HEK293T (cell line): ENCODE results near the gene CFAP92.

ENCODE experiments used
- ELF4 ChIP-seq: fragments of 450-650 bp; IDR thresholded peaks from 2 replicates; pipeline ENCODE4 v1.6.1; 2017; ENCODE audit warnings: antibody characterized with exemption
- L3MBTL2 ChIP-seq: fragments of 450-650 bp; conservative IDR thresholded peaks from 2 replicates; pipeline ENCODE4 v1.6.1; 2016; ENCODE audit warnings: mild to moderate bottlenecking
- SP1 ChIP-seq: fragments of 450-650 bp; IDR thresholded peaks from 2 replicates; pipeline ENCODE4 v1.6.1; 2017
- SUZ12 ChIP-seq: fragments of 450-650 bp; IDR thresholded peaks from 2 replicates; pipeline ENCODE4 v1.6.1; 2016; ENCODE audit warnings: mild to moderate bottlenecking
- ZNF384 ChIP-seq: fragments of 450-650 bp; IDR thresholded peaks from 2 replicates; pipeline ENCODE4 v1.6.1; 2016
- TF ChIP-seq, protein P1 (sequence below): fragments of 450-650 bp; IDR thresholded peaks from 2 replicates; pipeline ENCODE4 v1.6.1; 2016

DNA sequence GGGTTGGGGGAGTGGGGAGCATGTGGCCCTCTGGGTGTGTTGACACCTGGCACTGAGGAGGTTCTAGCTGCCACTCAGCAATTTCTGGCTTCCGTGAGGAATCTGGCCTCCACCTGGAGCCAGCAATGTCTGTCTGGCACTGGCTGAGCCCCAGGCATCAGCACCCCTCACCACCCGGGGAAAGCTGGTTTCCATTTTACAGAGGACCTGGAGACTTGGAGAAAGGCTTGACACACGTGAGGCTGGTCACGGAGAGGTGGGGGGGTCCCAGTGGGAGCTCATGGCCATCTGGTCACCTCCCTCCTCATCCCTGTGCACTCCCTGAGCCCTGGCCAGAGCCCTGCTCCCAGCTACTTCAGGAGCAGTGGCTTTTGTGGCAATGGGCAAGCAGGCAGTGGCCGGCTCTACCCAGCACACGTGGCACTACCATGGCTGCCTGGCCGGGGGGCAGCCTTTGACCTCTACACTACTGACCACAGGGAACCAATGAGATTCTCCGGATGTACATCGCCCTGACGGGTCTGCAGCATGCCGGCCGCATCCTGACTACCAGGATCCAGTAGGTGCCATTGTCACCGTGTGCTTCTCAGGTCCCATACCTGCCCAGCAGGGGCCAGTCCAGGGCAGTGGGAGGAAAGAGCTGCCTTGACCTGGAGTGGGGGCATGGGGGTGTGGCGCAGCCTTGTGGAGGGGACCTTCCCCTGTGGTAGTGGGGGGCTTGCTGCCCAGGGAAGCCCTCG is 86.0 kb downstream of the CFAP92 start:
- TF ChIP-seq, protein P1, sequence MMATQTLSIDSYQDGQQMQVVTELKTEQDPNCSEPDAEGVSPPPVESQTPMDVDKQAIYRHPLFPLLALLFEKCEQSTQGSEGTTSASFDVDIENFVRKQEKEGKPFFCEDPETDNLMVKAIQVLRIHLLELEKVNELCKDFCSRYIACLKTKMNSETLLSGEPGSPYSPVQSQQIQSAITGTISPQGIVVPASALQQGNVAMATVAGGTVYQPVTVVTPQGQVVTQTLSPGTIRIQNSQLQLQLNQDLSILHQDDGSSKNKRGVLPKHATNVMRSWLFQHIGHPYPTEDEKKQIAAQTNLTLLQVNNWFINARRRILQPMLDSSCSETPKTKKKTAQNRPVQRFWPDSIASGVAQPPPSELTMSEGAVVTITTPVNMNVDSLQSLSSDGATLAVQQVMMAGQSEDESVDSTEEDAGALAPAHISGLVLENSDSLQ, result no peak
- no peak for TF ChIP-seq L3MBTL2
- no peak for TF ChIP-seq SUZ12
- TF ChIP-seq SP1, result no peak
- TF ChIP-seq ZNF384, result no peak
- TF ChIP-seq ELF4, result no peak
